Measurements from ENCODE around the gene FOXN3.

The FOXN3 gene, protein sequence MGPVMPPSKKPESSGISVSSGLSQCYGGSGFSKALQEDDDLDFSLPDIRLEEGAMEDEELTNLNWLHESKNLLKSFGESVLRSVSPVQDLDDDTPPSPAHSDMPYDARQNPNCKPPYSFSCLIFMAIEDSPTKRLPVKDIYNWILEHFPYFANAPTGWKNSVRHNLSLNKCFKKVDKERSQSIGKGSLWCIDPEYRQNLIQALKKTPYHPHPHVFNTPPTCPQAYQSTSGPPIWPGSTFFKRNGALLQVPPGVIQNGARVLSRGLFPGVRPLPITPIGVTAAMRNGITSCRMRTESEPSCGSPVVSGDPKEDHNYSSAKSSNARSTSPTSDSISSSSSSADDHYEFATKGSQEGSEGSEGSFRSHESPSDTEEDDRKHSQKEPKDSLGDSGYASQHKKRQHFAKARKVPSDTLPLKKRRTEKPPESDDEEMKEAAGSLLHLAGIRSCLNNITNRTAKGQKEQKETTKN

DNA sequence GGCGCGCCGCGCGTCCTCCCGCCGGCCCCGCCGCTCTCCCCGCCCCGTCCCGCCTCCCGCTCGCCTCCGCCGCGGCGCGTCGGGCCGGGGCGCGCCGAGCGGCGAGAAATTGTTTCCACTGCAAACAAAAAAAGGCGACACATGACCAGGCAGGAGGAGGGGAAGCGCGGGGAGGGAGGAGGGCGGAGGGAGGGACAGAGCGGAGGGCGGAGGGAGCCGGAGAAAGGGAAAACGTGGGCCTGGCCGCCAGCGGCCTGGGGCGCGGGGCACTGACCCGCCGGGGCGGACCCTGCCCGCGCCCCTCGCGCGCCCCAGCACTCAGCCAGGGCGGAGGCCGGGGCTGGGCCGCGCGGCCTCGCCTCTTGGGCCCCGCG lies at the start of gene FOXN3:
Gene FOXN3, minus strand, starts transcription at position 143 of the 374 bp plus-strand sequence. CDS start 4,757 bp downstream, outside the sequence.
- DNase-seq (ENCODE audit: low read depth): peak; percentile 88

DNA sequence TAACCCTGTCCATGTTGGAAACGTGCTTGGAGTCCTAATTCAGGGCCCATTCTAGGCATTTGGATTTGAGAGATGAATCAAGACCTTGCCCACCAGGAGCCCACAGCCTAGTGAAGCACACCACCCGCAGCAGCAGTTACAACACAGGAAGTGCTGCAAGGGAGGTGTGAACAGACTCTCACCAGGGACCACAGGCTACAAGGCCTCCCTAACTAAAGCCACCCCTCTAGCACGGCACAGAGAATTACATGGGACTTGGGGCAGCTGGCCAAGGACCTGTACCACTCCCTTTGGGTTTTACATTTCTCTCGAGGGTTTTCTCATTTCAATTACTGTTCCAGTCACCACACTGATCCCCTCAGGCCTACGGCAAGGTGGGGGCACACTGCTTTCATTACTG lies 49.5 kb upstream of the FOXN3 start:
- DNase-seq (ENCODE audit: low read depth): no peak

DNA sequence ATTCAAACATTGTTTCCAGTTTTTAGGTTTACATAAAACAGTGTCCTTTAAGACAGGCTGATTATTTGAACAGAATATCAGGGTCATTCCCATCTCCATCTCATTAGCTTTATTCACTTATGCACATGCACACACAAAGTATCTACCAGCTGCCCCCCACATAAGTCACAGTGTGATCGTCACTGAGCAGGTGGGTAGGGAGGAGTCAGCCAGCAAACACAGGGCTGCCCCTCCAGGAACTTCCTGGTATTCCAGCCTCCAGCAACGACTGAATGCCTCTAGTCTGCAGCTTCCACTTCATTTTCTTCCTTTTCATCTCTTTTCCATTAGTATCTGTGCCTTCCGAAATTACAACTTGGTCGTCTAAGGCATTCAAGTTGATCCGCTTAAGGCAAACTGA lies 48.8 kb upstream of the FOXN3 start:
- no peak for DNase-seq (ENCODE audit: low read depth)

- no peak for DNase-seq (ENCODE audit: low read depth)
Measured at GRCh38 chr14:89461256-89461655, 44.2 kb upstream of the FOXN3 start.

DNA sequence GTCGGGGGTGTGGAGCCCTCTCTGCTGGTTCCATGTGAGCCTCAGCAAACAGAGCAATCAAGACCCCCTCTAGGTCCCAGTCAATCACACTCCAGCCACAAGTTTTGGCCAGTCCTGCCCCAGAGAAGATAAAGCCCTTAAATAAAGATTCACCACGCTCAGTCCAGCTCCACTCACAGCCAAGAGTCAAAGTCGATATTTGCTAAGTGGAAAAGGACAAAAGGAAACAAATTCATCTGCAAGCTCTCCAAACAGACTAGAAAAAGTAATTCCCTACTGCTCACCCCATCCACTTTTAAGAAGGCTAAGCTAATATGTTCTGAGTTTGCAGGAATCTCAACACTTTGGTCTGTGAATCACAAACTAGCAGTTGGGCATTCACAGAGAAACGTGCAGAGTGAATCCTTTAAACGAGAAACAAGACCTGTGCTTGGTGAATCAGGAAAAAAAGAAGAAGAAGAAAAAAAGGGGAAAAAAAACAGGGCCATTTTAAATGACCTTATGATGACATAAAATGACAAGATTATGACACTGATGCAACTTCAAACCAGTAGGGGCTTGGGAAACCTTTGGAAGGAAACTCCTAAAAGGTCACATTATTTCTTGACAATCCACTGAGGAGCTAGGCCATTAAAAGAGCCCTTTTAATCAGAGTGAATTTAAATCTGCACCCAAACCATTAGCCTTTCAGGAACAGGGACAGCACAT lies 41.8 kb upstream of the FOXN3 start:
- no peak for DNase-seq (ENCODE audit: low read depth)

- no peak for DNase-seq (ENCODE audit: low read depth)
Measured at GRCh38 chr14:89457007-89457406, 40.0 kb upstream of the FOXN3 start.

DNA sequence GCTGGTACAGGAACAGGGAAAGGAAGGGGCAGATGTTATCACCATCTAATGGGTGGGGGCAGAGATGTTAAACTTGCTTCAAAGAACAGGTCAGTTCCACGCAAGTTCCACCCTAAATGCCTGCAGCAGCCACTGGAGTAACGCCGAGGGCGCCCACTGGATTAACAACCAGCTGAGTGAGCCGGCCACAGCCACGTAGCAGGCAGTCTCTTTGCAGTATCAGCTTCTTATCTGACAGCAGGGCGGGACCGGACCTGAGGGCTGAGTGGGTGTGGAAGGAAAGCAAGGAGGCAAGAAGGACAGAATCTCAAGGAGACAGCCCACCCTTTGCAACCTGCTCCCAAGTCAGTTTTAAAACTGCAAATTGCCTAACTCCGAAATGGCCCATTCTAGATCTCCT lies 38.4 kb upstream of the FOXN3 start:
- DNase-seq (ENCODE audit: low read depth): no peak

DNA sequence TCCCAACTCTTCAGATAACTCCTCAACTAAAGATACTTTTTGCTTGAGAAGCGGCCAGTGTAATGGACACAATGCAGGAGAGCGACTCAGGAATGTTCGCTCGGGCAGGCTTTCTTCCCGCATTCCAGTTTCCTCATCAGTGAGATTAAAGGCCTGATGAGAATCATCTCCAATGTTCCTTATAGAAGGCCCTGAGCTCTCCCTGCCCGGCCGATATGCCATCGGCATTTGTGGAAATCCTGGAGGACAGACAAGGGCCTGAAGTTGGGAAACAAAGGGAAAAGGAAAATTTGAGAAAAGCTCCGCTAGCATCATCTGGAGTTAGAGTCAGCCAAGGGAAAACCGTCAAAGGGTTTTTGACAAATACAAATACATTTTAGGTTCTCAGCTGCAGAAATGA lies 38.0 kb upstream of the FOXN3 start:
- no peak for DNase-seq (ENCODE audit: low read depth)

DNA sequence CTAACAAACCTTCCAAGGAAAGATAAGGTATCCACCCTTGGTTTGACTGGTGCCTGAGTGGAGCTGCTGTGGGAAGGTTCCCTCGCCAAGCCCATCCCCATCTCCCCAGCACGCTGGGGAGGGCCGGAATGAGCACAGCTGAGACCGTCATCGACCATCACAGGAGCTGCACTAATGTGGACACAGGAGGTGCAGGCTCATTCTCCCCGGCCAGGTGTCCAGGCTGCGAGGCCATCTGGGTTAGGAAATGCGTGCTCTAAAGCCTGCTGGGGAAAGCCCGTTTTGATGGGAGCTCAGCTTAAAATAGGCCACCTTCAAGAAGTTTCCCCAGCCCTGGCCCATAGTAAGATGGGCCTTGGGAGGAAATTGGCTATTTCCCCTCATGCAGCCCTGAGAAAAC lies 35.2 kb upstream of the FOXN3 start:
- DNase-seq (ENCODE audit: low read depth): no peak

GRCh38 chr14:89451229-89451628 lies 34.2 kb upstream of the FOXN3 start:
- DNase-seq (ENCODE audit: low read depth): no peak

GRCh38 chr14:89447182-89447944 lies 30.3 kb upstream of the FOXN3 start:
- DNase-seq (ENCODE audit: low read depth): no peak

- DNase-seq (ENCODE audit: low read depth): no peak
Measured at GRCh38 chr14:89445273-89445973, 28.4 kb upstream of the FOXN3 start.

- no peak for DNase-seq (ENCODE audit: low read depth)
Measured at GRCh38 chr14:89444516-89445125, 27.6 kb upstream of the FOXN3 start.

DNA sequence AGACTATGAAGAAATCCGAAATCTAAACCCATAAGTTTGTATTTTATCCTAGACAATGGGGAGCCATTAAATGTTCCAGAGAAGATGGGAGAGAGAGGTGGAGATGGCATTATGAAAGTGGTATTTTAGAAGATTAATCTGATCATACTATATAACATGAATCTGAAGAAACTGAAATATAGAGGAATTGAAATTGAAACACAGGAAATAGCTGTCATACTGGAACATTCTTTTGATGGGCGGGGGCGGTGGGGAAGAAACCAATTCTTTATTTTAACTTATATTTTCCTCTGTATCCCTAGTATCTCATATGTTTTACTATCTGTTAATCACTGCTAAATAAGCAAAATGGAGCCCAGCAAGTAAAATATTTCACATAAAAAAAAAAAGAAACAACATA lies 27.0 kb upstream of the FOXN3 start:
- DNase-seq (ENCODE audit: low read depth): no peak

- no peak for DNase-seq (ENCODE audit: low read depth)
Measured at GRCh38 chr14:89443042-89443629, 26.1 kb upstream of the FOXN3 start.

GRCh38 chr14:89442280-89442679 lies 25.2 kb upstream of the FOXN3 start:
- DNase-seq (ENCODE audit: low read depth): no peak

DNA sequence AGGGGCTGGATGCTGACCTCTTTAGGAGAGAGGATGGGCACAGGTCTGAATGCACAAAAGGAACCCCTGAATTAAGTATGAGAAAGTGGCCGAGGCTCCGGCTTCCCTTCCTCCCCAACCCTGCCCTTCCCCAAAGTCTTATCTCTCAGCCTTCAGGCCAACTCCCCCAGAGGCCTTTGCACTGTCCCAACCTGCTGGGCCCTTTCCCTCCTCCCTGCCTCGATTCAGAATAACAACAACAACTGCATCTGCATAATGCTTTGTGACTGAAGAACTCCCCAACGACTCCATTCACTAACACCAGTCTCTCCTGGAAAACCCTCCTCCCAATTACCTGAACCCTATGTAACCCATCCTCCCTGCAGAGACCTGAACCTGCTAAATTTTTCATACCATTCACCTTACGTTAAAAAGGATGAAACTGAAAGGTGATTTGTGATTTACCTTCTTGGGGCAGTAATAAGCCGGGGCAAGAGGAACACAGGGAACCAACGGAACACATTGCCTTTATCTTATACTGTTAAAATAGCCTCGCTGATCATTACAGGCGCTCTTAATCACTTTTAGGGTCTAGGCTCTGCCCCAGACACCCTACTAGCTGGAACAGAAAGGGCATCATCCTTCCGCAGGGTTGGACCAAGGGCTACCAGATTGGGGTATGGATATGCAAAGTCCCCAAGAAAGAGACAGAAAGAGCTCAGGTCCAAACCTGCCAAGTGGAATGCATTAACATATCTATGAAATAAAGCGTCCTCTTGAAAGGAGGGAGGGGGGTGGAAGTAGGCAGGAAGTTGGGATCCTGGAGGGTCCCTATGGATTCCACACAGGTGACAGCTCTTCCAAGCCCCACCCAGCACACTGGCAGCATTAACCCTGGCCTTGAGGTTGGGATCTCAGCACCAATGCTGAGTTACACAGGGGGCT lies 24.2 kb upstream of the FOXN3 start:
- DNase-seq (ENCODE audit: low read depth): no peak

DNA sequence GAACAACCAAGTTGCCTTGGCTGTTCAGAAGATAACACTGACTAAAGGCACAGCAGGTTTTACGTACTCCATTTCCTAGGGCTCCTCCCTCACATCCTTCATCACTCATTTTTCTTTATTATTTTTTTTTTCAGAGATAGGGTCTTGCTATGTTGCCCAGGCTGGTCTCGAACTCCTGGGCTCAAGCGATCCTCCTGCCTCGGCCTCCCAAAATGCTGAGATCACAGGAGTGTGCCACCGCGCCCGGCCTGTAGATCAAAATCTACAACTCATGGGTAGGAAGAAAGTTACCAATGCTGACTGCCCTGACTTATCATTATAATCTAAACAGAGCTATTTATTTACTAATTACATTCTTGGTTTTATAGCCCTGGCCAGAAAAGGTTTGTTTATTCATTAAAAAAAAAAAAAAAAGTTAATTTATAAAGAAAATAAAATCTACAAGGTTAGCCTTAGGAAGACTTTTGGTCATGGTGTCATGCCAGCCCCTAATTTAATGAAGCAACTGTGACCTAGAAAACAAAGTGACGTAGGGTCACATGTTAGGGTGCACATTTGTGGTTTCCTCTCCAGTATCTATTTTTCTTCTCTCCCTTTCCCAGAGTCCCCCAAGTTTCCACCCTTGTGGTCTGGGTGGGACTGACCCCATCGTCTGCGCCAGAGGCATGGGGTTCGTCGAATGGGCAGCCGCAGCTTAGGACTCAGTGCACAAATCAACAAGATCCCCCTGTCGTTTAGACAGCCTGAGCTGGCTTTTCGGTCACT lies 19.0 kb upstream of the FOXN3 start:
- no peak for DNase-seq (ENCODE audit: low read depth)

DNA sequence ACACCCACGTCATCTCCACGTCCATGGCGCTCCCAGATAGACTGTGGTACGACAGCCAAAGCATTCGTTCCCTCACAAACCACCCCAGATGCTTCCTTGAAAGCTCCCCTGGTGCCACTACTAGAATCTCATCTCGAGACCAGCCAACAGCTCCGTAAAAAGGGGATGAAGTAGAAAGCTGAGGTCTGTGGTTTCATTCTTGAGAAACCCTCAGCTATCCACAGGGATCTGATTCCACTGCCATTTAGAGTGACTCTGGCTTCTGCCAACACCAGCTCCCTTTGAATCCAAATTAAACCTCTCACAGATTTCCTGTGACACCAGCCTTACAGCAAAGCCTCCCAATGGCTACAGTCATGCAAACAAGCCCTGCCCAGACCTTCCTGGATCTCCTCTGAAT lies 18.5 kb upstream of the FOXN3 start:
- DNase-seq (ENCODE audit: low read depth): no peak
